Measurements from ENCODE around the gene CPNE5. TPM values are rescaled to one million over a fixed set of nuclear protein-coding genes. Genes with fewer than 3 reads are reported as not detected.

CPNE5 gene
- total and polyA plus RNA-seq, 2 donors from 2014 or later: 3.7 to 7.1 TPM

DNA sequence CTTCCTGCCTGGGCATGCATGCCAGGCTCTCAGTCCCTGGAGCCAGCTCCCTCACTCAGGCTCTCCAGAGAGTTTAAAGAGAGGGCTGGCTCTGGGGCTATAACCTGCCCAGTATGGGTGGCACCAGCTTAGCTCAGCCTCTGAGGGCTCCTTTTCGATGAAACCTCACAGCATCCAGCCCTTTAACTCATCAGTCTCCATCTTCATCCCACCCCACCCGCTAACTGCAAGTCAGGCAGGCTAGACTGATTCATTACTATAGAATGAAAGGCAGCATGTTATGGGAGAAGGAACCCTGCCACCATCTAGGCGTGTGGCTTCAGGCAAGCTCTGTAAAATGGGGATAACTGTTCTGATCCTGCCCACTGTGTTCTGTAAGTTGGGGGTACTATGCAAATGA, 88.2 kb downstream of the CPNE5 start:
- Histone ChIP-seq H3K27me3 (ENCODE audit: control insufficient read depth, insufficient read depth, low read length) (no peaks in the 10 kb centered on the region), H3K9me3 (ENCODE audit: control insufficient read depth in 2 of 3, insufficient read depth in 1 of 3, low read length in 3 of 3) (peaks cover 0 to 10% (median 0%) of the 10 kb centered on the region in 3 donors), H3K9ac (ENCODE audit: low read length in 3 of 3) (no peak overlapping the region), H3K27ac (ENCODE audit: low read depth in 2 of 2, low read length in 2 of 2) (no peak overlapping the region), H3K4me3 (ENCODE audit: low read length in 3 of 3) (no peak overlapping the region), H3K4me1 (ENCODE audit: control insufficient read depth in 2 of 3, insufficient read depth in 2 of 3, low read depth in 1 of 3, low read length in 3 of 3) (peaks cover 0 to 5% (median 5%) of the 10 kb centered on the region in 3 donors), H3K36me3 (ENCODE audit: control insufficient read depth in 2 of 3, insufficient read depth in 3 of 3, low read length in 3 of 3) (no peaks in the 10 kb centered on the region)
- FAIRE-seq: no peak
- DNase-seq: no peak
- TF ChIP-seq, protein P1, sequence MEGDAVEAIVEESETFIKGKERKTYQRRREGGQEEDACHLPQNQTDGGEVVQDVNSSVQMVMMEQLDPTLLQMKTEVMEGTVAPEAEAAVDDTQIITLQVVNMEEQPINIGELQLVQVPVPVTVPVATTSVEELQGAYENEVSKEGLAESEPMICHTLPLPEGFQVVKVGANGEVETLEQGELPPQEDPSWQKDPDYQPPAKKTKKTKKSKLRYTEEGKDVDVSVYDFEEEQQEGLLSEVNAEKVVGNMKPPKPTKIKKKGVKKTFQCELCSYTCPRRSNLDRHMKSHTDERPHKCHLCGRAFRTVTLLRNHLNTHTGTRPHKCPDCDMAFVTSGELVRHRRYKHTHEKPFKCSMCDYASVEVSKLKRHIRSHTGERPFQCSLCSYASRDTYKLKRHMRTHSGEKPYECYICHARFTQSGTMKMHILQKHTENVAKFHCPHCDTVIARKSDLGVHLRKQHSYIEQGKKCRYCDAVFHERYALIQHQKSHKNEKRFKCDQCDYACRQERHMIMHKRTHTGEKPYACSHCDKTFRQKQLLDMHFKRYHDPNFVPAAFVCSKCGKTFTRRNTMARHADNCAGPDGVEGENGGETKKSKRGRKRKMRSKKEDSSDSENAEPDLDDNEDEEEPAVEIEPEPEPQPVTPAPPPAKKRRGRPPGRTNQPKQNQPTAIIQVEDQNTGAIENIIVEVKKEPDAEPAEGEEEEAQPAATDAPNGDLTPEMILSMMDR (IDR thresholded peaks at IDR 0.05; ENCODE audit: borderline replicate concordance, extremely low read depth, insufficient read depth): no peak
- intact Hi-C loops (cut with DNase I): loop anchor here (10.0 kb wide), 1 partner anchor 136 kb away; no protein-coding TSS in a partner anchor

GRCh38 chr6:36749829-36750489, 89.3 kb downstream of the CPNE5 start:
- H3K9ac ChIP-seq (ENCODE audit: low read length in 3 of 3): no peak overlapping the region
- H3K27ac ChIP-seq (ENCODE audit: low read depth in 2 of 2, low read length in 2 of 2): no peak overlapping the region
- DNase-seq (no peak), FAIRE-seq (no peak)
- TF ChIP-seq, protein P1 (IDR thresholded peaks at IDR 0.05; ENCODE audit: borderline replicate concordance, extremely low read depth, insufficient read depth): no peak
- intact Hi-C loops (cut with DNase I): loop anchor here (10.0 kb wide), 2 partner anchors 55 to 135 kb away; partner anchors contain the start of gene RAB44
- peaks cover 0 to 5% (median 5%) of the 10 kb centered on the region in 3 donors for H3K4me1 ChIP-seq (ENCODE audit: control insufficient read depth in 2 of 3, insufficient read depth in 2 of 3, low read depth in 1 of 3, low read length in 3 of 3)
- no peak overlapping the region for H3K4me3 ChIP-seq (ENCODE audit: low read length in 3 of 3)
- H3K27me3 ChIP-seq (ENCODE audit: control insufficient read depth, insufficient read depth, low read length): no peaks in the 10 kb centered on the region
- no peaks in the 10 kb centered on the region for H3K36me3 ChIP-seq (ENCODE audit: control insufficient read depth in 2 of 3, insufficient read depth in 3 of 3, low read length in 3 of 3)
- peaks cover 0 to 10% (median 0%) of the 10 kb centered on the region in 3 donors for H3K9me3 ChIP-seq (ENCODE audit: control insufficient read depth in 2 of 3, insufficient read depth in 1 of 3, low read length in 3 of 3)

GRCh38 chr6:36746251-36746650, 93.0 kb downstream of the CPNE5 start:
- no peak for DNase-seq
- intact Hi-C loops (cut with DNase I): loop anchor here (10.0 kb wide), 1 partner anchor 51 kb away; the partner anchor contains the start of gene RAB44
- H3K4me1 ChIP-seq (ENCODE audit: control insufficient read depth in 2 of 3, insufficient read depth in 2 of 3, low read depth in 1 of 3, low read length in 3 of 3): no peaks in the 10 kb centered on the region

More at GRCh38 chr6:36746251-36746650, 93.0 kb downstream of the CPNE5 start:
- H3K9ac ChIP-seq (ENCODE audit: low read length in 3 of 3): no peak overlapping the region
- no peaks in the 10 kb centered on the region for H3K36me3 ChIP-seq (ENCODE audit: control insufficient read depth in 2 of 3, insufficient read depth in 3 of 3, low read length in 3 of 3)
- no peak overlapping the region for H3K4me3 ChIP-seq (ENCODE audit: low read length in 3 of 3)
- TF ChIP-seq, protein P1 (IDR thresholded peaks at IDR 0.05; ENCODE audit: borderline replicate concordance, extremely low read depth, insufficient read depth): no peak
- H3K27me3 ChIP-seq (ENCODE audit: control insufficient read depth, insufficient read depth, low read length): no peaks in the 10 kb centered on the region
- no peak overlapping the region for H3K27ac ChIP-seq (ENCODE audit: low read depth in 2 of 2, low read length in 2 of 2)
- H3K9me3 ChIP-seq (ENCODE audit: control insufficient read depth in 2 of 3, insufficient read depth in 1 of 3, low read length in 3 of 3): peaks cover 0 to 10% (median 0%) of the 10 kb centered on the region in 3 donors
- FAIRE-seq: no peak

Measured in kidney (tissue), 14 donors.